Measurements from ENCODE around the gene NPAS1.

DNA sequence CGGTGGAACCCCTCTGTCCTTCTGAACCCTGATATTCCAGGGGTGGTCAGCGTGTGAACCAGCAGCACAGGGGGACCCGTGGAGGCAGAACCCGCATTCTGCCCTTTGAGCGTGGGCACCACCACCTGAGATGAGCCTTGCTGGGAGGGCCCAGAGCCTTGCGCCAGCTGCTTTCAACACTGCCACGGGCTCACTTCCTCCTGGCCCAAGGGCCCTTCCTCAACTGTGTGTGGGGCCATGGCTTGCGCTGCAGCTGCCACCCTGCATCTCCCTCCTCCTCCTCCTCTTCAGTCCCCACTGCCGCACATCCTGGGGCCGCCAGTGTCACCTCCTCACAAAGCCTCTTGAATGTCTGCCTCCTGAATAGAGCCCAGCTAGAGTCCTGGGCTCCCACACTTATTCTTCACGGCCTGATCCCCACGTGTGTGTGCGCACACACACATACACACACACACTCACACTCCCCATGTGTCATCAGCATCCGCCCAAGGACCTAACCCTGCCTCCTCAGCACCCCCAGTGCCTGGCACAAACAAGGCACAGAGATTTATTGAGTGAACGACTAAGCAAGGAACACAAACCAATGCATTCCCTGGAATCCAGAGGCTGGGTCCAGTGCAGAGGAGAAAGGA lies 55.7 kb downstream of the NPAS1 start:
- TF ChIP-seq, protein P1, sequence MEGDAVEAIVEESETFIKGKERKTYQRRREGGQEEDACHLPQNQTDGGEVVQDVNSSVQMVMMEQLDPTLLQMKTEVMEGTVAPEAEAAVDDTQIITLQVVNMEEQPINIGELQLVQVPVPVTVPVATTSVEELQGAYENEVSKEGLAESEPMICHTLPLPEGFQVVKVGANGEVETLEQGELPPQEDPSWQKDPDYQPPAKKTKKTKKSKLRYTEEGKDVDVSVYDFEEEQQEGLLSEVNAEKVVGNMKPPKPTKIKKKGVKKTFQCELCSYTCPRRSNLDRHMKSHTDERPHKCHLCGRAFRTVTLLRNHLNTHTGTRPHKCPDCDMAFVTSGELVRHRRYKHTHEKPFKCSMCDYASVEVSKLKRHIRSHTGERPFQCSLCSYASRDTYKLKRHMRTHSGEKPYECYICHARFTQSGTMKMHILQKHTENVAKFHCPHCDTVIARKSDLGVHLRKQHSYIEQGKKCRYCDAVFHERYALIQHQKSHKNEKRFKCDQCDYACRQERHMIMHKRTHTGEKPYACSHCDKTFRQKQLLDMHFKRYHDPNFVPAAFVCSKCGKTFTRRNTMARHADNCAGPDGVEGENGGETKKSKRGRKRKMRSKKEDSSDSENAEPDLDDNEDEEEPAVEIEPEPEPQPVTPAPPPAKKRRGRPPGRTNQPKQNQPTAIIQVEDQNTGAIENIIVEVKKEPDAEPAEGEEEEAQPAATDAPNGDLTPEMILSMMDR (IDR thresholded peaks at IDR 0.05): no peak
- no peak for TF ChIP-seq ZFX (IDR thresholded peaks at IDR 0.05; ENCODE audit: borderline replicate concordance)

Data from 22Rv1 (cell line).